ENCODE data around the gene MS4A18.

Gene MS4A18

GRCh38 chr11:60768202-60768601 lies 43.7 kb downstream of the MS4A18 start:
- DNase-seq: no peak

- DNase-seq: no peak
Observed at GRCh38 chr11:60769273-60769672, 44.8 kb downstream of the MS4A18 start.

GRCh38 chr11:60769811-60770210 lies 45.3 kb downstream of the MS4A18 start:
- no peak for DNase-seq

GRCh38 chr11:60771146-60771545 lies 46.6 kb downstream of the MS4A18 start:
- no peak for DNase-seq

- peak; percentile 43 for DNase-seq
Observed at GRCh38 chr11:60771879-60772525, 47.5 kb downstream of the MS4A18 start.

- DNase-seq: no peak
Observed at GRCh38 chr11:60772666-60773065, 48.1 kb downstream of the MS4A18 start.

- DNase-seq: no peak
Observed at GRCh38 chr11:60774726-60775125, 50.2 kb downstream of the MS4A18 start.

GRCh38 chr11:60775420-60775961 lies 51.0 kb downstream of the MS4A18 start:
- DNase-seq: peak; percentile 92

- no peak for DNase-seq
Observed at GRCh38 chr11:60776167-60776566, 51.6 kb downstream of the MS4A18 start.

GRCh38 chr11:60777106-60777505 lies 52.6 kb downstream of the MS4A18 start:
- DNase-seq: no peak

- DNase-seq: no peak
Observed at GRCh38 chr11:60777572-60777971, 53.1 kb downstream of the MS4A18 start.

- no peak for DNase-seq
Observed at GRCh38 chr11:60780065-60780464, 55.5 kb downstream of the MS4A18 start.

GRCh38 chr11:60780774-60781173 lies 56.3 kb downstream of the MS4A18 start:
- DNase-seq: no peak

- DNase-seq: no peak
Observed at GRCh38 chr11:60781286-60781980, 56.9 kb downstream of the MS4A18 start.

- DNase-seq: no peak
Observed at GRCh38 chr11:60781981-60782316, 57.4 kb downstream of the MS4A18 start.

- no peak for DNase-seq
Observed at GRCh38 chr11:60782393-60783140, 58.0 kb downstream of the MS4A18 start.

- no peak for DNase-seq
Observed at GRCh38 chr11:60783141-60783484, 58.6 kb downstream of the MS4A18 start.

- no peak for DNase-seq
Observed at GRCh38 chr11:60783911-60784310, 59.4 kb downstream of the MS4A18 start.

GRCh38 chr11:60785136-60785535 lies 60.6 kb downstream of the MS4A18 start, which contains the start of gene MS4A10:
Gene MS4A10, plus strand, starts transcription at chr11:60785333. Its CDS starts 5,003 bp downstream, at chr11:60790336.
- DNase-seq: no peak

- no peak for DNase-seq
Observed at GRCh38 chr11:60785806-60786361, 61.4 kb downstream of the MS4A18 start.

- no peak for DNase-seq
Observed at GRCh38 chr11:60786811-60787567, 62.5 kb downstream of the MS4A18 start.

- no peak for DNase-seq
Observed at GRCh38 chr11:60788401-60789125, 64.0 kb downstream of the MS4A18 start.
